Spleen (tissue), 11 donors: ENCODE results near the gene TMEM126A. TPM values are rescaled to one million over a fixed set of nuclear protein-coding genes. Genes with fewer than 3 reads are reported as not detected.

Source experiments
- DNase-seq: peaks from one replicate; pipeline ENCODE4 v3.0.0-alpha.2; 2020
- H3K27ac ChIP-seq, 8 donors: fragments of 200-600 bp; sonication (generic) in 7 of 8; 1 replicate in 4 of 8; 2 replicates in 4 of 8; pipeline versions ENCODE4 v1.5.0 to v1.8.0; 2016 to 2021; ENCODE audit warnings: inconsistent platforms in 4 of 8, mild to moderate bottlenecking in 4 of 8, moderate library complexity in 1 of 8
- H3K27me3 ChIP-seq, 7 donors: fragments of 200-600 bp; sonication (generic) in 6 of 7; replicated peaks in 1 of 7; 1 replicate in 4 of 7; 2 replicates in 3 of 7; pipeline versions ENCODE4 v1.5.0 to v1.8.0; 2016 to 2021; ENCODE audit warnings: inconsistent platforms in 3 of 7, mild to moderate bottlenecking in 1 of 7
- H3K36me3 ChIP-seq, 6 donors: fragments of 200-600 bp; sonication (generic) in 5 of 6; 1 replicate in 4 of 6; 2 replicates in 2 of 6; pipeline versions ENCODE4 v1.5.0 to v1.8.0; 2016 to 2021; ENCODE audit warnings: inconsistent platforms in 2 of 6
- H3K4me1 ChIP-seq, 6 donors: fragments of 200-600 bp; sonication (generic) in 5 of 6; 1 replicate in 3 of 6; 2 replicates in 3 of 6; pipeline versions ENCODE4 v1.5.0 to v1.8.0; 2016 to 2021; ENCODE audit warnings: inconsistent platforms in 3 of 6
- H3K4me3 ChIP-seq, 8 donors: fragments of 200-600 bp; sonication (generic) in 7 of 8; 1 replicate in 4 of 8; 2 replicates in 4 of 8; pipeline versions ENCODE4 v1.5.0 to v1.8.0; 2016 to 2021; ENCODE audit warnings: inconsistent platforms in 4 of 8, mild to moderate bottlenecking in 4 of 8, moderate library complexity in 2 of 8
- H3K9me3 ChIP-seq, 8 donors: fragments of 200-600 bp; sonication (generic) in 7 of 8; 1 replicate in 4 of 8; 2 replicates in 4 of 8; pipeline versions ENCODE4 v1.5.0 to v1.8.0; 2016 to 2021; ENCODE audit warnings: inconsistent platforms in 4 of 8
- POLR2A ChIP-seq, 3 donors: fragments of 450-650 bp; IDR thresholded peaks; one replicate each; pipeline ENCODE4 v1.5.1; 2017; ENCODE audit warnings: antibody characterized with exemption in 3 of 3, mild to moderate bottlenecking in 1 of 3
- POLR2AphosphoS5 ChIP-seq, 3 donors: sonication (generic); formaldehyde crosslinking; IDR thresholded peaks; one replicate each; pipeline ENCODE4 v1.5.1; 2017; ENCODE audit warnings: antibody characterized with exemption in 3 of 3
- WGBS, 5 donors: extraction: QIAGEN DNeasy Blood & Tissue Kit in 3 of 5; methylation state at CpG; one replicate each; pipeline versions ENCODE4 v1.1.5 to v1.1.7; 2013 to 2018; 5-methylcytosine and 5-hydroxymethylcytosine counted together
- intact Hi-C: fragments of 100-400 bp; cut with DNase I; formaldehyde crosslinking; loops from one replicate; pipeline ENCODE4 v1.15.0; 2023; ENCODE audit warnings: low total_unique reads
- polyA plus RNA-seq, 3 donors: library from polyadenylated mRNA; stranded (reverse); fragments of 200-250 nt; gene quantifications; one replicate each; pipeline ENCODE4 v1.2.1, GENCODE V29; 2013
- total RNA-seq, 7 donors: library from RNA; depleted of rRNA in 3 of 7; stranded (reverse); fragments of >200 nt in 3 of 7; fragmentation: NEBNext Ultra II Directional in 4 of 7; extraction: Animal tissue kit (Norgen Biotek cat#: 25700) in 4 of 7; gene quantifications; one replicate each; pipeline versions ENCODE4 v1.1.0 to v1.2.1, GENCODE V29; 2016 to 2021
- TF ChIP-seq, protein P1 (sequence below), 11 experiments: fragments of 200-600 bp in 7 of 11; fragments of 450-650 bp in 4 of 11; sonication (generic) in 4 of 11; IDR thresholded peaks in 8 of 11; conservative IDR thresholded peaks in 3 of 11; 1 replicate in 7 of 11; 2 replicates in 4 of 11; pipeline versions ENCODE4 v1.4.0 to v1.8.0; 2016 to 2021; ENCODE audit warnings: antibody characterized with exemption in 11 of 11, inconsistent platforms in 4 of 11, mild to moderate bottlenecking in 1 of 11
- donor health status: healthy with polysubstance abuse.
- donor health status: DM: no; HTN: no; CAD: no; lungs with moderate emphysema.
- donor health status: DM: no; HTN: no; CAD: no.
- donor health status: Bipolar disorder and iron deficiency.
- donor health status: healthy.
- donor health status: DM: no; HTN: no; CAD: no.
- donor health status: DM: yes; HTN: yes; CAD: no.

TMEM126A gene
- total and polyA plus RNA-seq, 10 donors, result 14.6 to 47.6 (median 20.2) TPM

DNA sequence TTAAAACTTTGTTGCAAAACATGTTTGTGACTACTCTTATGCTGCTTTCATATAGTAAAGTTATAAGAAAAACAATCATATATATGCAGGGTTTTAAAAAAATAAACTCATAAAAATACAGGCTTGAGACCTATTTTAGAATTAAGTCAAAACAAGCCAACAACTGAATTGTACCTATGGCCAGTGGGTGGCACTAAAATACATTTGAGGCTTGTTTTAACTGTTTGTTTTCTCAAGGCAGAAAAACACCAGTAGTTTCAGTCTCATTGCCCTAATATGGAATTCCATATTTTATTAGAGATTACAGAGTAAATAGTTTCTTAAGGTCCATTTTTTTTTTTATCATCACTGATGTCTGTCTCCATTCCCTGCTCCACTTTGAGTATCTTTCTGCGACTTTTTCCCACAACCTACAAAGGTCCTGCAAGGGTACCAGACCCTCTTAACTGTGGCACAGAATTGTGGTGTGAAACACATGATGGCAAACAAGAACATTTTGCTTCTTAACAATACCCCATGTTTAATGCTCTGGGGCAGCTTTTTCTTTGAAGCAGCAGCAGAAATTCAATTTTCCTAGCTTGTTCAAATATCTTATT is 46.7 kb downstream of the TMEM126A start:
- Histone ChIP-seq H3K36me3 (peaks cover 0 to 6% (median 0%) of the 10 kb centered on the region in 6 donors), H3K4me3 (no peak overlapping the region), H3K4me1 (peaks cover 0 to 8% (median 3%) of the 10 kb centered on the region in 6 donors), H3K27ac (no peak overlapping the region), H3K27me3 (no peaks in the 10 kb centered on the region), H3K9me3 (no peaks in the 10 kb centered on the region)
- no peak for TF ChIP-seq POLR2A (IDR thresholded peaks at IDR 0.05)
- no peak for TF ChIP-seq POLR2AphosphoS5 (IDR thresholded peaks at IDR 0.05)
- TF ChIP-seq, protein P1, sequence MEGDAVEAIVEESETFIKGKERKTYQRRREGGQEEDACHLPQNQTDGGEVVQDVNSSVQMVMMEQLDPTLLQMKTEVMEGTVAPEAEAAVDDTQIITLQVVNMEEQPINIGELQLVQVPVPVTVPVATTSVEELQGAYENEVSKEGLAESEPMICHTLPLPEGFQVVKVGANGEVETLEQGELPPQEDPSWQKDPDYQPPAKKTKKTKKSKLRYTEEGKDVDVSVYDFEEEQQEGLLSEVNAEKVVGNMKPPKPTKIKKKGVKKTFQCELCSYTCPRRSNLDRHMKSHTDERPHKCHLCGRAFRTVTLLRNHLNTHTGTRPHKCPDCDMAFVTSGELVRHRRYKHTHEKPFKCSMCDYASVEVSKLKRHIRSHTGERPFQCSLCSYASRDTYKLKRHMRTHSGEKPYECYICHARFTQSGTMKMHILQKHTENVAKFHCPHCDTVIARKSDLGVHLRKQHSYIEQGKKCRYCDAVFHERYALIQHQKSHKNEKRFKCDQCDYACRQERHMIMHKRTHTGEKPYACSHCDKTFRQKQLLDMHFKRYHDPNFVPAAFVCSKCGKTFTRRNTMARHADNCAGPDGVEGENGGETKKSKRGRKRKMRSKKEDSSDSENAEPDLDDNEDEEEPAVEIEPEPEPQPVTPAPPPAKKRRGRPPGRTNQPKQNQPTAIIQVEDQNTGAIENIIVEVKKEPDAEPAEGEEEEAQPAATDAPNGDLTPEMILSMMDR (IDR thresholded peaks at IDR 0.05 in 8 of 11, conservative IDR thresholded peaks at IDR 0.05 in 3 of 11), result peak in 7 of 11 experiments; percentile 16 to 52 (median 27)
- 93 to 100% (median 97%) methylated on average over 1 of the region's 1 CpG for WGBS, 5 donors
- no peak for DNase-seq
- intact Hi-C loops, result no loop called here

DNA sequence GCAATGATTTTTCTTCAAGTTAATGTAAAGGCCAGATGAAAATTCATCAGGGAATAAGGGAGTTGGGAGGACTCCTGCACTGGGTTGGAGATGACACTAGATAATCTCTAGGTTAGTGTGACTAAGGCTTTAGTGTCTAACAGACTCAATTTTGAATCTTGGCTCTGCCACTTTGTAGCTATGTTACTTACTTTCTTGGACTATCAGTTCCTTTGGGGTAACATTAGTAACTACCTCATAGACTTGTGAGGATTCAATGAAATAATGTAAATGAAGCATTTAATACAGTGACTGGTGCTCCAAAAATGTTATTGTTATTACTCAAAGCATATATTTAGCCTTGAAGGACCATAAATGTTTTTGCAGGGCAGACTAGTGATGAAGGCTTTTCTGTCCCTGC is 47.8 kb downstream of the TMEM126A start:
- no peak for DNase-seq
- peaks cover 0 to 18% (median 13%) of the 10 kb centered on the region in 6 donors for H3K4me1 ChIP-seq
- no peaks in the 10 kb centered on the region for H3K9me3 ChIP-seq
- H3K36me3 ChIP-seq, result peaks cover 0 to 6% (median 0%) of the 10 kb centered on the region in 6 donors
- no peaks in the 10 kb centered on the region for H3K27me3 ChIP-seq
- no peak overlapping the region for H3K4me3 ChIP-seq
- intact Hi-C loops, result no loop called here
- H3K27ac ChIP-seq, result no peak overlapping the region
- TF ChIP-seq, protein P1 (IDR thresholded peaks at IDR 0.05 in 8 of 11, conservative IDR thresholded peaks at IDR 0.05 in 3 of 11), result no peak
- TF ChIP-seq POLR2A (IDR thresholded peaks at IDR 0.05) (no peak), POLR2AphosphoS5 (IDR thresholded peaks at IDR 0.05) (no peak)

DNA sequence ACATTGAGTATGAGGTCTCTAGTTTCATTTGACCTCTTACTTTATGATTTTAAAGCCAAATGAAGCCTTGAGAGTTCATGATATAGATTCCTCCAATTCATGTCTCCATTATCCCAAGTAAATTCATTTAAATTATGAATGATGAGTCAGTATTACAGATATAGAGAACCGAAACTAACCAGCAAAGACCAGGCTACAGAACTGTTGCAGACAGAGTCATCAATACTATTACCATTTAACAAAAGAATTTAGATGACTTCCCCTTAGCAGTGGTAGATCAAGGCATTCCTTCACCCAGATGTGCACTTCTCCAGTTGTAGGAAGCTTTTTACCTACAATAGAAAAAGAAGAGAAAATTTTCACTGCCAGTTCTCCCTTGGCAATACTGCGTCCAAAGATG is 50.0 kb downstream of the TMEM126A start:
- H3K4me1 ChIP-seq, result peaks cover 0 to 20% (median 14%) of the 10 kb centered on the region in 6 donors
- TF ChIP-seq POLR2AphosphoS5 (IDR thresholded peaks at IDR 0.05) (no peak), POLR2A (IDR thresholded peaks at IDR 0.05) (no peak)
- TF ChIP-seq, protein P1 (IDR thresholded peaks at IDR 0.05 in 8 of 11, conservative IDR thresholded peaks at IDR 0.05 in 3 of 11), result no peak
- no peak for DNase-seq
- H3K27me3 ChIP-seq, result no peaks in the 10 kb centered on the region
- no peak overlapping the region for H3K4me3 ChIP-seq
- no peaks in the 10 kb centered on the region for H3K9me3 ChIP-seq
- intact Hi-C loops, result no loop called here
- no peak overlapping the region for H3K27ac ChIP-seq
- peaks cover 0 to 6% (median 0%) of the 10 kb centered on the region in 6 donors for H3K36me3 ChIP-seq
- WGBS, 5 donors, result 84 to 92% (median 89%) methylated on average over 2 of the region's 2 CpGs

DNA sequence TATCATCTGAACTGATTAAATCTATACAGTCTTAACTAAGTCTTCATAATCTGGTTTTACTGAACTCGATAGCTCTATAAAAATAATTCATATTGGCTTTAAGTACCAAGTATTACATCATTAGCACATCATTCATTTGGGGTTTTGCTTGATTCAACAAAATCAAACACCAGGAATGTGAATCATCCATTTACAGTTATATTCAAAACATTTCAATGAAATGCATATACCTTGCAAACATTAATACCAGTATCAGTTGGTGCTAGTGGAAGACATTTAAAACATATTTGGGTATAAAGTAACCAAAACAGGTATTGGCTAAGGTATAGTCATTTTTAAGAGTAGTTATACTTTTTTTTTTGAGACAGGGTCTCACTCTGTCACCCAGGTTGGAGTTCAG is 50.4 kb downstream of the TMEM126A start:
- Histone ChIP-seq H3K36me3 (peaks cover 0 to 6% (median 0%) of the 10 kb centered on the region in 6 donors), H3K27ac (no peak overlapping the region), H3K9me3 (no peaks in the 10 kb centered on the region), H3K4me1 (peaks cover 0 to 20% (median 14%) of the 10 kb centered on the region in 6 donors), H3K27me3 (no peaks in the 10 kb centered on the region), H3K4me3 (no peak overlapping the region)
- WGBS, 5 donors, result 82 to 94% (median 88%) methylated on average over 1 of the region's 1 CpG
- no peak for TF ChIP-seq POLR2A (IDR thresholded peaks at IDR 0.05)
- no peak for TF ChIP-seq POLR2AphosphoS5 (IDR thresholded peaks at IDR 0.05)
- TF ChIP-seq, protein P1 (IDR thresholded peaks at IDR 0.05 in 8 of 11, conservative IDR thresholded peaks at IDR 0.05 in 3 of 11), result no peak
- DNase-seq, result no peak
- intact Hi-C loops, result no loop called here
